Skin epidermis (tissue), 12 donors: ENCODE results near the gene TTC24.
"Not testable (repeated sequence)": the region's sequence is repeated elsewhere in the genome, so short reads cannot be mapped to it uniquely, and the experiment has no call there.

Experiments used
- H3K27ac ChIP-seq, 21 experiments: fragments of 200-600 bp; sonication (generic) in 11 of 21; one replicate each; pipeline ENCODE4 v1.5.0; 2020; ENCODE audit warnings: mild to moderate bottlenecking in 3 of 21, inconsistent platforms in 2 of 21, moderate library complexity in 2 of 21
- H3K4me3 ChIP-seq, 7 experiments: fragments of 200-600 bp; sonication (generic) in 2 of 7; one replicate each; pipeline ENCODE4 v1.5.0; 2020; ENCODE audit warnings: inconsistent platforms in 2 of 7, mild to moderate bottlenecking in 2 of 7, moderate library complexity in 1 of 7

TTC24 gene

DNA sequence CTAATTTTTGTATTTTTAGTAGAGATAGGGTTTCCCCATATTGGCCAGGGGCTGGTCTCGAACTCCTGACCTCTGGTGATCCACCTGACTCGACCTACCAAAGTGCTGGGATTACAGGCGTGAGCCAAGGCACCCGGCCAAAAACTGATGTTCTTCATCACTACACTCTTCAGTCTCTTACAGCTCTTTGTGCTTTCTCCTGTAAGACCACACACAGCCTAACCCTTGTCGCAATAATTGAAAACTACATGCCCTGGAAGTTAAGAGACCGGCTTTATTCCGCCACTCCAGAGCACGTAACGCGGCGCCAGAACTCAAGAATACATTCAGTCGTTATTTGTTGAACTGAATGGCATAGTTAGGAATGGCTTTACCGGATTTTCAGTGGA lies 21.2 kb downstream of the TTC24 start:
- Histone ChIP-seq H3K4me3 (peak overlapping the region; percentile 59 to 78 (median 68)), H3K27ac (peak overlapping the region in 20 of 21 experiments; percentile 46 to 88 (median 79))

DNA sequence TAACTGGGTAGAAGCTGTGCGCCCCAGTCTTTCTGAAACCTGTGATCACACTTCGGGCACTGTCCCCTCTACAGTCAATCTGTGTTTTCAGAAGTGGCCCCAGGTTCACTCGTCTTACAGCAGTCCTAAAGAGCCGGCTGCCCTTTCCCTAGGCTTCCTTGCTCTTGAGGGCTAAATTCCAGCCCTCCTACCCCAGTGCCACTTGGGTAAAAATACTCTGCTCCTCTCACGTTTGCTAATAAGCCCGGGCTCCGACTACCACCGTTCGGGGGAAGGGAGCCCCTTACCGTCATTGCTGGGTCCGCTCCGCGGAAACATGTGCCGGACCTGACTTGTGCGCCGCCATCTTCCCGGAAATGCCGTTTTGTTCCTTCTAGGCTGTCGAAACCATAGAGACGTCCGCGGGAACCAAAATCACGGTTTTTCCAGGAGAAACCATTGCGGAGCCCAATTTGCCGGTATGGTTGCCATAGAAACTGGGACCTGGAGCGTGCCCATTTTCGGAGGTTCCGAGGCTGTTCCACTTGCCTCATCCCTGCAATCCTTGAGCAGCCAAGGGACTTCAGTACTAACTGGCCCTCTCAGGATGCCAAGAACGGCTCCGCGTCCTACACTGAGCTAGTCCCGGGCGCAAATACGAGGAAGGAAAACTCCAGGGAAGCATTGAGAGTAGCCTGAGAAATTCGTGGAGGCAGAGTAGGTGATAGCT lies 21.8 kb downstream of the TTC24 start, which contains the start of gene GPATCH4:
Gene GPATCH4, minus strand, starts transcription at position 358 of the 709 bp plus-strand sequence.
- Histone ChIP-seq H3K27ac (peak within 1 kb of the TSS in 20 of 21 experiments; percentile 46 to 88 (median 79)), H3K4me3 (peak within 1 kb of the TSS; percentile 59 to 78 (median 68))

DNA sequence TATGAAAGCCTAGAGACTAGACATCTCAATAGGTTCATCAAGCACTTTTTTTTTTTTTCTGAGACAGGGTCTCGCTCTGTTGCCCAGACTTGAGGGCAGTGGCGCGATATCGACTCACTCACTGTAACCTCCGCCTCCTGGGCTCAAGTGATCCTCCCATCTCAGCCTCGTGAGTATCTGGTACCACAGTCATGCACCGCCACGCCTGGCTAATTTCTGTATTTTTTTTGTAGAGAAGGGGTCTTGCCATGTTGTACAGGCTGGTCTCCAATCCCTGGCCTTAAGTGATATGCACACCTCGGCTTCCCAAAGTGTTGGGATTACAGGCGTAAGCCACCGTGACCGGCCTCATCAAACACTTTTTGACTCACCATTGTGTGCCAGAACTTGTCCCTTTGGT lies 22.4 kb downstream of the TTC24 start:
- Histone ChIP-seq H3K27ac (peak overlapping the region in 20 of 21 experiments; percentile 46 to 88 (median 79)), H3K4me3 (peak overlapping the region; percentile 59 to 78 (median 68))

DNA sequence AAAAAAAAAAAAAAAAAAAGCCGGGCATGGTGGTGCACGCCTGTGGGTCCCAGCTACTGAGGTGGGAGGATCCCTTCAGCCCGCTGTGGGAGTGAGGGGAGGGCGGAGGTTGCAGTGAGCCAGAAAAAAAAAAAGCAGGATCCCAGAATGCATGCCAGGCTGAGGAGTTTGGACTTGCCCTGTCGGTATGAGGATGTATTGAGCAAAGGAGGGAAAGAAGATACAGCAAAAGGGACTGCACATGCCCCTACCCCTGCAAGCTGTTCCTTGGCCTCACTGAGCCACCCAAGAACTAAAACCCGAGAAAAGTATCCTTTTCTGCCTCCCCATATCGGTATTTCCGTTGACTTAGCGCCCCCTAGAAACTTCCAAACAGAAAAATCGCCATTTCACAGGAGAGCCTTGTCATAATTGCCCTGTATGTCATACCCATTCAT lies 23.1 kb downstream of the TTC24 start:
- Histone ChIP-seq H3K27ac (no peak overlapping the region), H3K4me3 (no peak overlapping the region)

DNA sequence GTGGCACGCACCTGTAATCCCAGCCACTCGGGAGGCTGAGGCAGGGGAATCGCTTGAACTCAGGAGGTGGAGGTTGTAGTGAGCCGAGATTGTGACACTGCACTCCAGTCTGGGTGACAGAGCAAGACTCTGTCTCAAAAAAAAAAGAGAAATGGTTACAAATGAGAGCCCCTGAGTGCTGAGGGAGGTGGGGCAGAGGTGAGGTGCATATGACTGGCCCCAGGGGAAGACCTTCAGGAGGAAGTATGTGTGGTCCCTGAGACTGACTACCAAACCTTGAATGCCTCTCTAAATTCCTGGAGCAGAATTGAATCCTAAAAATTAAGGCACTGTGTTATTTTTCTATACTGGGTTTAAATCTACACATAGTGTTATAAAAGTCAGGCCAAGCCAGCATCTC lies 27.8 kb downstream of the TTC24 start:
- H3K27ac ChIP-seq = not testable (repeated sequence)

DNA sequence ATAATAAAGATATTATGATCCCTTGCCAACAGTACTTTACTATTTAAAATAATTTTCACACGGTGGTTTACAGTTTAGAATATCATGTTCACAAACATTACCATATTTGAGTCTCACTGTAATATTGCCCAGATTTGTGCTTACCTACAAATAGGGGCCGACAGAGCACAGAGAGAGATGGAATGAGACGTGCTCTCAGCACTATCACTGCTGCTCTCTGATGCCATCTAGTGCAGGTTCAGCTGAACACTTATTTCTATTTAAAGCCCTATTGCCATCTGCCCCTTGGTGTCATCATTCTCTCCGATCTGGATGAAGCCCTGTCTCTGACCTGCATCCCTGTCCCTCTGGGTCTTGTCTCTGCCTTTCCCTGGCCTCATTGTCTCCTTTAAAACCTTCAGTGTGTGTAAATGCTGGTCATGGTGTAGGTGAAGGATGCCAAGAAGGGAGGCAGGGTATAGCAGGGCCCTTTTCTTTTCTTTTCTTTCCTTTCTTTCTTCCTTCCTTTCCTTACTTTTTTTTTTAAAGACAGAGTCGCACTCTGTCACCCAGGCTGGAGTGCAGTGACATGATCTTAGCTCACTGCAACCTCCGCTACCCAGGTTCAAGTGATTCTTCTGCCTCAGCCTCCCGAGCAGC lies 28.6 kb downstream of the TTC24 start:
- H3K4me3 ChIP-seq = no peak overlapping the region
- no peak overlapping the region for H3K27ac ChIP-seq

More for the DNA sequence above, 27.8 kb downstream of the TTC24 start:
- not testable (repeated sequence) for H3K4me3 ChIP-seq

DNA sequence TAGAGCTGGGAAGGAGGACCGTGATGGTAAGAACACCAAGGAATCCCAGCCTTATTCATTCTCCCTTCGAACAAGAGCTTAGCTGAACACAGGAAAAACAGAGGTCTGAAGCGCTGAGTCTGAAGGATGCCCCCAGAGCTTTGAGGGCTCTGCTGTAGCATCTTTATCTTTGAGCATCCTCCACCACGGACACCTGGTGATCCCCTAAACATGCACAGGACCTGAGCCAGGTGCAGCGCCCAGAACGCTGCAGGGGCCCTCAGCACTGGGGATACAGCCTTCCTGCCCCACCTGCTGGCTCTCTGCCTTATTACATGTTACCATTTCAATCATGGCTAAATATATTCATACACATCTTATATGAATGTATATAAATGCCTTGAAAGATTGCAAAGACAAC lies 29.5 kb downstream of the TTC24 start:
- no peak overlapping the region for H3K27ac ChIP-seq

DNA sequence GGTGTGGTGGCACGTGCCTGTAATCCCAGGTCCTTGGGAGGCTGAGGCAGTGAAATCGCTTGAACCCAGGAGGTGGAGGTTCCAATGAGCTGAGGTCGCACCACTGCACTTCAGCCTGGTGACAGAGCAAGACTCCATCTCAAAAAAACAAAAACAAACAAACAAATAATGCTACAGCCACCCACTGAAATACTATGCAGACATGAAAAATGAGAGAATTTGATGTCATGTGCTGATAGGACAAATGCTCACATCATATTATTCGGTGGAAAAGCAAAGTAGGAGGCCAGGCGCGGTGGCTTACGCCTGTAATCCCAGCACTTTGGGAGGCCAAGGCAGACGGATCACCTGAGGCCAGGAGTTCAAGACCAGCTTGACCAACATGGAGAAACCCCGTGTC lies 30.5 kb downstream of the TTC24 start:
- H3K4me3 ChIP-seq, H3K27ac ChIP-seq: not testable (repeated sequence)

More for the DNA sequence above, 29.5 kb downstream of the TTC24 start:
- no peak overlapping the region for H3K4me3 ChIP-seq

DNA sequence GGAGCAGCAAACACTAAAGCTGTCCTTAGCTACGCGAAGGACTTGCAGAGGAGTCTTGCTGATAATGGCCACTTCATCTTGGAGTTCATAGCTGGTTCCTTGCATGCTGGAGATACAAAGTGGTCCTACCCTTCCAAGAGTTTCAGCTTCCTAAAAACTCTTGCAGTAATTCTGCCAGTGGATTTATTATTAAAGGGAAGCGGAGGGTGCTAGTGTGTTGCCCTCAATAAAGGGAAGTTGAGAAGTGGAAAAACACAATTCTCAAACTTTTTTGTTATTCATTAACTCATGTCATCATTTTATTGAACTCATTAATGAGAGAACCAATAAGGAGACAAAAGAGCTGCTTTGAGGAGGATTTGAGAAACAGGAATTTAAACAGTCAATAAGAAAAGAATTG lies 33.1 kb downstream of the TTC24 start:
- Histone ChIP-seq H3K27ac (no peak overlapping the region), H3K4me3 (no peak overlapping the region)

DNA sequence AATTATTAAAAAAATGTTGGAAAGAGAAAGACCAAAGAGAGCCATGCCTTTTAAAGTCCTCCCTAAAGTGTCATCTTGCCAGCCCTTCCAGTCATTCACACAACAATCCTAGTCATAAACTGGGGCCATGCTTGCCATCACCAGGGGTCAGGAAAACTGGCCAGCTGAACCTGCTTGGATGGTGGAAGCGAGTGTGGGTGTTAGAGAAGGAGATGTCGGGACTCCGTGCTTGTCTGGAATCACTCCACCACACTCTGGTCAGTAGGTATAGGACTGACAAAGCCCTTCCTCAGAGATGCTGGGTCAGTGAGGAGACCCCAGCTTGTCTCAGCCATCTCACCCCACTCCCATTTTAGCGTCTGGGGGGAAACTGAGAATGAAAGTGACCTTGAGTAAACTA lies 36.4 kb downstream of the TTC24 start:
- H3K27ac ChIP-seq = no peak overlapping the region
- no peak overlapping the region for H3K4me3 ChIP-seq

DNA sequence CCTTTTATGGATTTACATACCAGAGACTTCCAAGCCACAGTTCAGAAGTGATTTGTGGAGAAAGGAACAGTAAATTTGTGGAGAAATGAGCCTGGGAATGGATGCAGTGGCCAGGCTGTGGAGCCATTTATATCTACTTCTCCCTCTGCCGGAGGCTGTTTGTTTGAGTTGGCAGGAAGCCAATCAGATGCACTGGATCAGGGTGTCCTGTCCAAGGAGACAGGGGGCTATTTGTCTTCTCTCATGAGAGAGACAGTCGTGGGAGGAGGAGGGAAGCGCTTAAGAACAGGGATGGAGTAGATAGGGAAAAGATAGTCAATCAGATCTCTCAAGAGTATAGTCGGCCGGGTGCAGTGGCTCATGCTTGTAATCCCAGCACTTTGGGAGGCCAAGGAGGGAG lies 36.9 kb downstream of the TTC24 start:
- Histone ChIP-seq H3K27ac (no peak overlapping the region), H3K4me3 (no peak overlapping the region)

DNA sequence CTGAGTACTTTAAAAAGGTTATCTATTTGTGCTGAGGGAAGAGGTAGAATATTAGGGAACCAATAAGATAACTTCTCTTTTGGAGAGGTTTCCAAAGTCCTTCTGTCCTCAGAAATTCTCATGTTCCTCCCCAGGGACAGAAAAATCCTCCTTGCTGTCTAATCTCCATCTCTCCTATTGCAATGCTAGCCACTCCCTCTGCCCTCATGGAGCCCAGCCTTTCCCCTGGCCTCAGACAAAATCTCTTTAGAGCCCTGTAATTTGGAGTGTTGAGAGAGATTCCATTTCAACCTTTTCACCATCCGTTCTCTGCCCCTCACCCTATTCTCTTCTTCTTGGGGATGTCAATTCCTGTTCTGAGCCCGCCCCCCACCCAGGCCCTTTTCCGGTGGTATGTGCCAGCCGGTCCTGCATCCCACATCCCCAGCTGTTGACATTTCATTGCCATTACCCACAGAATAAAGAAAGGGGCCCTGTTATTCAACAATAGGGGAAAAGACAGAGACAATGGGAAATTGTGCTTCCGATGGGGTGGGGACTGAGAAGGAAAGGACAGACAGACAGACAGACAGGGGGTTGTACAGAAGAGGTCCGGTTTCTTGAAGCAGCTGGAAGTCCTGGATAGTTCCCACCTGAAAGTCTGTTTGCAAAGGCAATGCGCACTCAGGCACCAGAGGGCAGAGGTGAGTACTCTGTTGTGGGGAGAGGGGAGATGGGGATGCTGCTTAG lies 39.5 kb downstream of the TTC24 start, which contains the start of gene HAPLN2:
Gene HAPLN2, plus strand, starts transcription at position 563 of the 729 bp plus-strand sequence. CDS start 4,076 bp downstream, outside the sequence.
- no peak within 1 kb of the TSS for H3K27ac ChIP-seq
- H3K4me3 ChIP-seq = no peak within 1 kb of the TSS

DNA sequence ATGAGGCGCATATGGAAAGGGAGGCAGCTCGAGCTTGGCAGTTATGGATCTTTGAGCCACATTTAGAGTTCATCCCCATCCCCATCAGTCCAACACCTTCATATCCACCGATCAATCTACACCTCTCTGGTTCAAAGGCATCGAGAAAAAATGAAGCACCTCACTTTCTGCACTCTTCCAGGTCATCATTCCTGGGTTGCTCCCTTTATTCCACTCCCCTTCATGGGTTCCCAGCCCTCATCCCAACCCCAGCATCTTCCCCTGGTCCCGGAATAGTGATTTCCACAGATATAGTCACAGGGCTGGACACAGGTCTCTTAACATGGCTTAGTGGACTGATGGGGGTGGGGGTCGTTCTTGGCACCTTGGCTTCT lies 40.0 kb downstream of the TTC24 start:
- H3K27ac ChIP-seq = no peak overlapping the region
- H3K4me3 ChIP-seq = no peak overlapping the region

DNA sequence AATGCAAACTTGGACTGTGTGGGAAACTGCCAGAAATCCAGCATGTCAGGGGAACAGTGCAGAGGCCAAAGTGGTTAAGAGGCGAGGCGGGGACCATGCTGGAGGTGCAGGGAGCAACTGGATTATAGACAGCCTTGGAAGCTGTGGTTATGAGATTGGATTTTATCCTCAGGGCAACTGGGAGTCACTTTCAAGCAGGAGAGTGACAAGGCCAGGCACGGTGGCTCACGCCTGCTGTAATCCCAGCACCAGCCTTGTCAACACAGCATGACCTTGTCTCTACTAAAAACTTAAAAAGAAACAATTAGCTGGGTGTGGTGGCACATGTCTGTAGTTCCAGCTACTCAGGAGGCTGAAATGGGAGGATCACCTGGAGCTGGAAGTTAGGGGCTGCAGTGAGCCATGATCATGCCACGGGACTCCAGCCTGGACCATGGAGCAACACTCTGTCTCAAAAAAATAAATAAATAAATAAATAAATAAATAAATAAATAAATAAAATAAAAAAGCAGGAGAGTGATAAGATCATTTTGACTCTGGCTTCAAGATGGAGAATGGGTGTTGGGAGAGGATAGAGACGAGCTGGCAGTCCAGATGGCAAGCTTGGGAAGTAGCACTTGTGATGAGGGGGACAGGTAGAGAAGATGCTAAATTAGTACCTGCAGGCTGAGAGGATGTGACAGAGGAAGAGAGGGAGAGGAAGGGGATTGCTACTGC lies 43.2 kb downstream of the TTC24 start:
- Histone ChIP-seq H3K4me3 (no peak overlapping the region), H3K27ac (no peak overlapping the region)

DNA sequence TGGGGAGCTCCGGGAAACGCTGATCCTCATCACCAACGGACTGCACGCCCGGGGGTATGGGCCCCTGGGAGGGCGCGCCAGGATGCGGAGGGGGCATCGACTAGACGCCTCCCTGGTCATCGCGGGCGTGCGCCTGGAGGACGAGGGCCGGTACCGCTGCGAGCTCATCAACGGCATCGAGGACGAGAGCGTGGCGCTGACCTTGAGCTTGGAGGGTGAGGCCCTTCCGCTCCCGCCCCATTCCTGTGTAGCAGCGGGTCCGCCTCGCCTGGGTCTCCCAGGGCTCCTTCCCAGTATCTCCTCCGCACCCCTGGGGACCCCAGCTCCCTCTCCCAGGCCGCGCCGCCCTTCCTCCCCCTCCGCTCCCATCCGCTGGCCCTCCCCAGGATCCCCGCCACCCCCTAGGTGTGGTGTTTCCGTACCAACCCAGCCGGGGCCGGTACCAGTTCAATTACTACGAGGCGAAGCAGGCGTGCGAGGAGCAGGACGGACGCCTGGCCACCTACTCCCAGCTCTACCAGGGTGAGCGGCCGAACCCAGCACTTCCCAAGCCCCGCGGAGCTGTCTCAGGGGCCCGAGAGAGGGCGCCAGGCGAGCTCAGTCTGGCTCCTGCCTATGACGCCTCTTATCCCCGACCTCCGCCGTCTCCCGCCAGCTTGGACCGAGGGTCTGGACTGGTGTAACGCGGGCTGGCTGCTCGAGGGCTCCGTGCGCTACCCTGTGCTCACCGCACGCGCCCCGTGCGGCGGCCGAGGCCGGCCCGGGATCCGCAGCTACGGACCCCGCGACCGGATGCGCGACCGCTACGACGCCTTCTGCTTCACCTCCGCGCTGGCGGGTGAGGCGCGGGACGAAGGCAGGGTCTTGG lies 44.7 kb downstream of the TTC24 start:
- Histone ChIP-seq H3K4me3 (peak overlapping the region in 6 of 7 experiments; percentile 6 to 26 (median 16)), H3K27ac (no peak overlapping the region)

DNA sequence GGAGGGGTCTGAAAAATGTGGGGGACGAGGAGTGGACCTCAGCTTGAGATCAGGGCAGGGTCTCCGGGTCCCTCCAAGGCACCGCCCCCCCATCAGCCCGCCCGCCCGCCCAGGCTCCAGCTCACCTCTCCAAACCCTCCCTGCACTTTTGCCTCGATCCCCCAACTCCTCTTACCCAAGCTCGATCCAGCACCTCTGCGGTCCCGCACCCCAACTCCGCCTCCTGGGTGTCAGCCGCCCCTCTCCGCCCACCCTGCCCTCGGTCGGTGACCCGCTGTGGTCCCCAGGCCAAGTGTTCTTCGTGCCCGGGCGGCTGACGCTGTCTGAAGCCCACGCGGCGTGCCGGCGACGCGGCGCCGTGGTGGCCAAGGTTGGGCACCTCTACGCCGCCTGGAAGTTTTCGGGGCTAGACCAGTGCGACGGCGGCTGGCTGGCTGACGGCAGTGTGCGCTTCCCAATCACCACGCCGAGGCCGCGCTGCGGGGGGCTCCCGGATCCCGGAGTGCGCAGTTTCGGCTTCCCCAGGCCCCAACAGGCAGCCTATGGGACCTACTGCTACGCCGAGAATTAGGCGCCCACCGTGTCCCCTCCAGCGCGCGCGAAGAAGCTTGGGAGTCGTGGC lies 45.4 kb downstream of the TTC24 start:
- Histone ChIP-seq H3K4me3 (peak overlapping the region in 6 of 7 experiments; percentile 6 to 26 (median 16)), H3K27ac (no peak overlapping the region)

DNA sequence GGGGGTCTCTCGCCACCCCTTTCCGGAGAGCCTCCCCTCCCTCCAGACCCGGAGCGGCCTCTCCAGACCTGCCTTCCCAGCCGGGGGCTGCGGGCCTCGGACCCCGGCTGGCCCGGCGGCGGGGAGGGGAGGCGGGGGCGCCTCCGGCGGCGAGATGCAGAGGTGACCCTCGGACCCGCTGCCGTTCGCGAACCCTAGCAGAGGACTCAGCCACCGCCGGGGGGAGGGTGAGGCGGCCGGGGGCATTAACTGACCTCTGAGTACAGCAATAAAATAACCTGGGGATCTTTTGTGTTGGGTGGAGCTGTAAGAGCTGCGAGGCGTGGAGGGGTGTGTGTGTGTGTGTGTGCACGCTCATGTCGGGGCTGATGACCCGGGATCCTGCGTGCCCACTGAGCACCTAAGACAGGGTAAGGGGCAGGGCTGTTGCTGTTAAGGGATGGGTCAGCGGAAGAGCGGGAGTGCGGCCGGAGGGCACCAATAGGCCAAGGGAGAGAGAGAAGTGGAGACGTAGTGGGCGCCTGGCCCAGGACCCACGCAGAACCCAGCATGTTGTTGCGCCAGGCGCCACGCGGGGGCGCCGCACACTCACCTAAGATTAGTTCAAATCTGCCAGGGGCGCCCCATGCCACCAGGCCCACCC lies 46.0 kb downstream of the TTC24 start:
- Histone ChIP-seq H3K27ac (no peak overlapping the region), H3K4me3 (peak overlapping the region in 1 of 7 experiments; percentile 25)

DNA sequence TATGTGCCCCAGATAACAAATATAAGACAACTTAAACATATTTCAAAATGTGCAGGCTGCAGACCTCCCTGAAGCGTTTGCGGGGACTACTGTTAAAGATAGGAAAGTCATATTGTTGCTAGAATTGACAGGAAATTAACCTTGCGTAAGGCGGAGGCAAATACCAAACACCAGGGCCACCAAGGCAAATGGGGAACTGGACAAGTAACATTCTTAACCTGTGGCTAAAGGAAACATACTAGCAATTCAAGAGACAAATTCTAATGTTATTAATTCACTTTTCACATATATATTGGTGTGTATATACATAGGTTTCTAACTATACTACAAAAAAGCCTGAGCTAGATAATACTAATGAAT lies 46.5 kb downstream of the TTC24 start:
- Histone ChIP-seq H3K4me3 (no peak overlapping the region), H3K27ac (no peak overlapping the region)
